ENCODE data around the gene CELSR1.

CELSR1 gene

DNA sequence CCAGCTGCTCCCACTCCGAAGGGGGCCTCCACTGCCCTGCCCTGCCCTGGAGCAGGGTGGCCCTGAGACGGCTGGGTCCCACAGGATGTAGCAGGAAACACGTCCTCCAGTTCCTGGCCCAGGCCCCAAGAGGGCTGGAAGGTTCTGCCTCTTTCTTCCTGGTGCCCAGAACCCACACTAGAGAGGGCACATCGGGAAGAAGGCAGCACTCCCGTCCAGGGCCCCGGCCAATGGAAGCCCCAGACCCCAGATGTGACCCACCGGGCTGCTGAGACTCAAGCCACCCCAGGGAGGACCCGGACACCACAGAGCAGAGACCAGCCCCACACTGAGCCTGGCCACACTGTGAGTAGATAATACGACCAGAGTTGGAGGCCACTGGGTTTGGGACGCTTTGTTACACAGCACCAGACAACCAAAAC, 71.2 kb downstream of the CELSR1 start:
- no peaks in the 10 kb centered on the region for H3K9me2 ChIP-seq (replicated peaks; ENCODE audit: control insufficient read depth, low read length)
- H3K36me3 ChIP-seq (ENCODE audit: control insufficient read depth, low read length), result no peaks in the 10 kb centered on the region
- H3K9me3 ChIP-seq (ENCODE audit: control insufficient read depth, insufficient read depth, low read length), result no peaks in the 10 kb centered on the region
- H3K79me2 ChIP-seq (ENCODE audit: control insufficient read depth, low read length), result no peaks in the 10 kb centered on the region
- no peaks in the 10 kb centered on the region for H3K4me1 ChIP-seq (ENCODE audit: control insufficient read depth, low read length)
- H3K27ac ChIP-seq (ENCODE audit: low read depth, low read length), result no peak overlapping the region
- H3K27me3 ChIP-seq (ENCODE audit: control insufficient read depth, low read length), result no peaks in the 10 kb centered on the region
- TF ChIP-seq EZH2phosphoT487 (IDR thresholded peaks at IDR 0.05; ENCODE audit: borderline replicate concordance, low read length), result no peak
- TF ChIP-seq, protein P1, sequence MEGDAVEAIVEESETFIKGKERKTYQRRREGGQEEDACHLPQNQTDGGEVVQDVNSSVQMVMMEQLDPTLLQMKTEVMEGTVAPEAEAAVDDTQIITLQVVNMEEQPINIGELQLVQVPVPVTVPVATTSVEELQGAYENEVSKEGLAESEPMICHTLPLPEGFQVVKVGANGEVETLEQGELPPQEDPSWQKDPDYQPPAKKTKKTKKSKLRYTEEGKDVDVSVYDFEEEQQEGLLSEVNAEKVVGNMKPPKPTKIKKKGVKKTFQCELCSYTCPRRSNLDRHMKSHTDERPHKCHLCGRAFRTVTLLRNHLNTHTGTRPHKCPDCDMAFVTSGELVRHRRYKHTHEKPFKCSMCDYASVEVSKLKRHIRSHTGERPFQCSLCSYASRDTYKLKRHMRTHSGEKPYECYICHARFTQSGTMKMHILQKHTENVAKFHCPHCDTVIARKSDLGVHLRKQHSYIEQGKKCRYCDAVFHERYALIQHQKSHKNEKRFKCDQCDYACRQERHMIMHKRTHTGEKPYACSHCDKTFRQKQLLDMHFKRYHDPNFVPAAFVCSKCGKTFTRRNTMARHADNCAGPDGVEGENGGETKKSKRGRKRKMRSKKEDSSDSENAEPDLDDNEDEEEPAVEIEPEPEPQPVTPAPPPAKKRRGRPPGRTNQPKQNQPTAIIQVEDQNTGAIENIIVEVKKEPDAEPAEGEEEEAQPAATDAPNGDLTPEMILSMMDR (IDR thresholded peaks at IDR 0.05; ENCODE audit: low read depth, low read length, poor library complexity, severe bottlenecking), result no peak
- H3K4me3 ChIP-seq (ENCODE audit: low read length), result no peak overlapping the region
- no peaks in the 10 kb centered on the region for H4K20me1 ChIP-seq (ENCODE audit: control insufficient read depth, insufficient read depth, low read depth, low read length)
- no peaks in the 10 kb centered on the region for H3F3A ChIP-seq (ENCODE audit: control insufficient read depth, insufficient read depth)
- H3K4me2 ChIP-seq (ENCODE audit: low read length), result no peak overlapping the region

DNA sequence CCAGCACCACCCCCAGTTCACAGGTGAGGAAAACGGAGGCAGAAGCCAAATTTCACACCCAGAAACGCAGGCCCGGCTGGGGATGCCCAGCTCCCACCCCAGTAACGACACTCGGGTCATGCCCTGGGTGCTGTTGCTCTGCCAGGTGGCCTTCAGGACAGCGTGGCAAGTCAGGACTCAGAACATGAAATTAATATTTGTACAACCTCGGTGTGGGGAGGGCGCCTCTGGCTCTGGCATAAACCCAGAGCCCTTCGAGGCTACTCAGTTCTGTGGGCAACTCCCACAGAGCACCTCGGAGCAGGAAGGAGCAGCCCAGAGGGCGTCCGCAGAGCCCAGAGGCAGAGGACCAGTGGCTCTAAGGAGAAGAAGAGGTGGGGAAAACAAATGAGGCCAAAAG, 71.6 kb downstream of the CELSR1 start:
- no peaks in the 10 kb centered on the region for H3K79me2 ChIP-seq (ENCODE audit: control insufficient read depth, low read length)
- no peaks in the 10 kb centered on the region for H4K20me1 ChIP-seq (ENCODE audit: control insufficient read depth, insufficient read depth, low read depth, low read length)
- no peaks in the 10 kb centered on the region for H3K27me3 ChIP-seq (ENCODE audit: control insufficient read depth, low read length)
- H3K27ac ChIP-seq (ENCODE audit: low read depth, low read length), result no peak overlapping the region
- H3K4me1 ChIP-seq (ENCODE audit: control insufficient read depth, low read length), result no peaks in the 10 kb centered on the region
- no peak overlapping the region for H3K4me3 ChIP-seq (ENCODE audit: low read length)
- no peaks in the 10 kb centered on the region for H3K9me3 ChIP-seq (ENCODE audit: control insufficient read depth, insufficient read depth, low read length)
- H3K4me2 ChIP-seq (ENCODE audit: low read length), result no peak overlapping the region
- H3K9me2 ChIP-seq (replicated peaks; ENCODE audit: control insufficient read depth, low read length), result no peaks in the 10 kb centered on the region
- H3K36me3 ChIP-seq (ENCODE audit: control insufficient read depth, low read length), result no peaks in the 10 kb centered on the region
- TF ChIP-seq, protein P1 (IDR thresholded peaks at IDR 0.05; ENCODE audit: low read depth, low read length, poor library complexity, severe bottlenecking), result no peak
- no peak for TF ChIP-seq EZH2phosphoT487 (IDR thresholded peaks at IDR 0.05; ENCODE audit: borderline replicate concordance, low read length)
- H3F3A ChIP-seq (ENCODE audit: control insufficient read depth, insufficient read depth), result no peaks in the 10 kb centered on the region

DNA sequence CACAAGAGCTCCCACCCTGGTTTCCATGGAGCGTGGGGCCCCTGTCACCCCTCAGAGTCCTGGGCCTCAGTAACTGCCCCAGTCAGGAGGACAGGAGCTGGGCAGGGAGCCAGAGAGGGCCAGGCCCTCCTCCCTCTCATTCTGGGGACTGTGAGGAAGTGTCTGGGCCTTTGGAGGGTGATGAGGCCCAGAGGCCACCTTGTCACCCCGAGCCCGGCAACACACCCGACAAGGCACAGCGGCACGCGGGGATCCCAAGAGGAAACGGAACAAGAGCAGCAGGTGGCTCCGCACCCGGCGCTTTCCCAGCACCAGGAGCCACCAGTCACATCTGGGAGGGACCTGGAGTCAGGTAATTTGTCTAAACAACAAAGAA, 72.1 kb downstream of the CELSR1 start:
- H3K9me3 ChIP-seq (ENCODE audit: control insufficient read depth, insufficient read depth, low read length), result no peaks in the 10 kb centered on the region
- H3K79me2 ChIP-seq (ENCODE audit: control insufficient read depth, low read length), result no peaks in the 10 kb centered on the region
- H3K4me2 ChIP-seq (ENCODE audit: low read length), result no peak overlapping the region
- TF ChIP-seq, protein P1 (IDR thresholded peaks at IDR 0.05; ENCODE audit: low read depth, low read length, poor library complexity, severe bottlenecking), result no peak
- TF ChIP-seq EZH2phosphoT487 (IDR thresholded peaks at IDR 0.05; ENCODE audit: borderline replicate concordance, low read length), result no peak
- H3K36me3 ChIP-seq (ENCODE audit: control insufficient read depth, low read length), result no peaks in the 10 kb centered on the region
- no peaks in the 10 kb centered on the region for H4K20me1 ChIP-seq (ENCODE audit: control insufficient read depth, insufficient read depth, low read depth, low read length)
- no peaks in the 10 kb centered on the region for H3K4me1 ChIP-seq (ENCODE audit: control insufficient read depth, low read length)
- H3F3A ChIP-seq (ENCODE audit: control insufficient read depth, insufficient read depth), result no peaks in the 10 kb centered on the region
- no peak overlapping the region for H3K27ac ChIP-seq (ENCODE audit: low read depth, low read length)
- H3K4me3 ChIP-seq (ENCODE audit: low read length), result no peak overlapping the region
- H3K27me3 ChIP-seq (ENCODE audit: control insufficient read depth, low read length), result no peaks in the 10 kb centered on the region
- no peaks in the 10 kb centered on the region for H3K9me2 ChIP-seq (replicated peaks; ENCODE audit: control insufficient read depth, low read length)

Data from DOHH2 (cell line).